H1 (cell line): ENCODE measurements around the gene CD151. TPM values are rescaled to one million over a fixed set of nuclear protein-coding genes. Genes with fewer than 3 reads are reported as not detected.

Experiments used
- CTCF ChIA-PET: fragments of 300-600 bp; sonication (Branson Sonifier 250); formaldehyde crosslinking; loops from one replicate; lab custom pipeline; 2021; ENCODE audit not compliant: partially characterized antibody; lab: Charles Lee
- POLR2A ChIA-PET: fragments of 300-600 bp; sonication (Branson Sonifier 250); formaldehyde crosslinking; loops from one replicate; lab custom pipeline; 2021; ENCODE audit warnings: inconsistent platforms; ENCODE audit not compliant: partially characterized antibody; lab: Charles Lee
- DNase-seq, 2 experiments: peaks; one replicate each; pipeline versions ENCODE4 v3.0.0 to v3.0.0-alpha.2; 2010 to 2022; ENCODE audit warnings: low spot score in 2 of 2, low read depth in 1 of 2, mixed read lengths in 1 of 2
- FAIRE-seq: peaks from 2 replicates; lab custom pipeline; 2011; peaks lifted over from hg19 to GRCh38; lab: Jason Lieb, UNC
- H2AFZ ChIP-seq: 2 replicates; pipeline ENCODE4 v1.8.1; 2012; ENCODE audit warnings: low read length, inconsistent platforms
- H2AK5ac ChIP-seq: 2 replicates; pipeline ENCODE4 v1.6.1; 2013; ENCODE audit warnings: low read depth, low read length
- H2BK120ac ChIP-seq: replicated peaks from 2 replicates; pipeline ENCODE3; 2013; ENCODE audit warnings: low read depth, low read length, inconsistent platforms
- H2BK12ac ChIP-seq: 2 replicates; pipeline ENCODE4 v1.6.1; 2013; ENCODE audit warnings: low read depth, low read length
- H2BK15ac ChIP-seq: 2 replicates; pipeline ENCODE4 v1.6.1; 2013; ENCODE audit warnings: low read length
- H2BK20ac ChIP-seq: 2 replicates; pipeline ENCODE4 v1.6.1; 2013; ENCODE audit warnings: low read length
- H2BK5ac ChIP-seq: 2 replicates; pipeline ENCODE4 v1.6.1; 2013; ENCODE audit warnings: low read depth, low read length
- H3K14ac ChIP-seq: 2 replicates; pipeline ENCODE4 v1.6.1; 2013; ENCODE audit warnings: inconsistent platforms; ENCODE audit not compliant: insufficient read length
- H3K18ac ChIP-seq: 2 replicates; pipeline ENCODE4 v1.6.1; 2013; ENCODE audit warnings: low read length; ENCODE audit errors: extremely low read depth
- H3K23ac ChIP-seq: 2 replicates; pipeline ENCODE4 v1.6.1; 2013; ENCODE audit warnings: inconsistent platforms; ENCODE audit not compliant: insufficient read length
- H3K23me2 ChIP-seq: 2 replicates; pipeline ENCODE4 v1.6.1; 2013; ENCODE audit warnings: low read depth, low read length
- H3K27ac ChIP-seq: 2 replicates; pipeline ENCODE4 v1.6.1; 2011; ENCODE audit warnings: low read depth, low read length, inconsistent platforms
- H3K27me3 ChIP-seq, 4 experiments: replicated peaks in 1 of 4; 1 replicate in 1 of 4; 2 replicates in 3 of 4; pipeline versions ENCODE4 v1.6.1 to v1.8.1; 2011 to 2013; ENCODE audit warnings: low read length in 3 of 4, mild to moderate bottlenecking in 3 of 4, inconsistent platforms in 2 of 4, mixed read lengths in 2 of 4, moderate library complexity in 1 of 4; ENCODE audit not compliant: control insufficient read depth in 3 of 4, insufficient read depth in 3 of 4; ENCODE audit errors: extremely low read depth in 1 of 4
- H3K36me3 ChIP-seq, 4 experiments: 2 replicates each; pipeline versions ENCODE4 v1.6.1 to v1.8.1; 2011 to 2013; ENCODE audit warnings: mild to moderate bottlenecking in 4 of 4, low read length in 3 of 4, moderate library complexity in 2 of 4, control low read depth in 1 of 4, inconsistent platforms in 1 of 4; ENCODE audit not compliant: insufficient read depth in 4 of 4, control insufficient read depth in 2 of 4
- H3K4ac ChIP-seq: replicated peaks from 2 replicates; pipeline ENCODE3; 2013; ENCODE audit warnings: low read length, low read depth, mixed read lengths, inconsistent platforms; ENCODE audit not compliant: insufficient read length
- H3K4me1 ChIP-seq, 4 experiments: replicated peaks in 1 of 4; 1 replicate in 1 of 4; 2 replicates in 3 of 4; pipeline versions ENCODE4 v1.6.1 to v1.8.1; 2011 to 2013; ENCODE audit warnings: low read length in 3 of 4, inconsistent platforms in 2 of 4, mixed read lengths in 1 of 4; ENCODE audit not compliant: insufficient read depth in 4 of 4, control insufficient read depth in 3 of 4
- H3K4me2 ChIP-seq, 2 experiments: 2 replicates each; pipeline versions ENCODE4 v1.6.1 to v1.8.1; 2011 to 2013; ENCODE audit warnings: low read depth in 2 of 2, low read length in 2 of 2, control low read depth in 1 of 2, inconsistent platforms in 1 of 2, mild to moderate bottlenecking in 1 of 2; ENCODE audit not compliant: insufficient read depth in 1 of 2
- H3K4me3 ChIP-seq, 4 experiments: fragments of 200-600, 300-600 bp in 1 of 4; sonication (generic), shearing (Covaris generic), sonication (Bioruptor Twin) in 1 of 4; 2 replicates each; pipeline versions ENCODE4 v1.5.1 to v1.8.1; 2011 to 2016; ENCODE audit warnings: low read length in 4 of 4, low read depth in 3 of 4, control low read depth in 2 of 4, inconsistent platforms in 2 of 4, mild to moderate bottlenecking in 2 of 4, mixed read lengths in 1 of 4, moderate library complexity in 1 of 4; ENCODE audit not compliant: insufficient read depth in 2 of 4; ENCODE audit errors: extremely low read depth in 1 of 4
- H3K56ac ChIP-seq: replicated peaks from 2 replicates; pipeline ENCODE3; 2013; ENCODE audit warnings: low read depth, mild to moderate bottlenecking, mixed read lengths, low read length, inconsistent platforms; ENCODE audit not compliant: insufficient read length
- H3K79me1 ChIP-seq: 2 replicates; pipeline ENCODE4 v1.6.1; 2013; ENCODE audit warnings: low read depth, low read length, control low read depth
- H3K79me2 ChIP-seq, 2 experiments: 2 replicates each; pipeline versions ENCODE4 v1.6.1 to v1.8.1; 2012 to 2013; ENCODE audit warnings: low read length in 2 of 2, mild to moderate bottlenecking in 2 of 2, inconsistent platforms in 1 of 2; ENCODE audit not compliant: insufficient read depth in 2 of 2, control insufficient read depth in 1 of 2
- H3K9ac ChIP-seq, 4 experiments: replicated peaks in 1 of 4; 1 replicate in 1 of 4; 2 replicates in 3 of 4; pipeline versions ENCODE4 v1.6.1 to v1.8.1; 2011 to 2013; ENCODE audit warnings: low read depth in 3 of 4, low read length in 3 of 4, control low read depth in 2 of 4, mild to moderate bottlenecking in 2 of 4, moderate library complexity in 2 of 4, inconsistent platforms in 1 of 4; ENCODE audit errors: extremely low read depth in 1 of 4
- H3K9me3 ChIP-seq, 2 experiments: 2 replicates each; pipeline versions ENCODE4 v1.6.1 to v1.8.1; 2012 to 2013; ENCODE audit warnings: mild to moderate bottlenecking in 2 of 2, moderate library complexity in 2 of 2, control low read depth in 1 of 2, inconsistent platforms in 1 of 2, low read depth in 1 of 2, low read length in 1 of 2, mixed read lengths in 1 of 2; ENCODE audit not compliant: insufficient read depth in 2 of 2
- H4K20me1 ChIP-seq, 2 experiments: replicated peaks in 1 of 2; 2 replicates each; pipeline versions ENCODE3 to v1.8.1; 2011 to 2013; ENCODE audit warnings: inconsistent platforms in 2 of 2, low read length in 2 of 2, mild to moderate bottlenecking in 1 of 2; ENCODE audit not compliant: insufficient read depth in 2 of 2, control insufficient read depth in 1 of 2
- H4K5ac ChIP-seq: 2 replicates; pipeline ENCODE4 v1.6.1; 2013; ENCODE audit warnings: low read length, low read depth, mixed read lengths, inconsistent platforms; ENCODE audit not compliant: insufficient read length
- H4K8ac ChIP-seq: 2 replicates; pipeline ENCODE4 v1.8.0; 2013; ENCODE audit warnings: mild to moderate bottlenecking, moderate library complexity, low read length, inconsistent platforms; ENCODE audit not compliant: insufficient read depth; ENCODE audit errors: extremely low read depth
- H4K91ac ChIP-seq: replicated peaks from 2 replicates; pipeline ENCODE3; 2013; ENCODE audit warnings: low read length, mixed read lengths, inconsistent platforms; ENCODE audit not compliant: insufficient read length
- CBX8 ChIP-seq: fragments of 300-800, 300-1000 bp; sonication (generic); IDR thresholded peaks from 2 replicates; pipeline ENCODE4 v1.7.1; 2016; ENCODE audit warnings: low read depth, low read length, borderline replicate concordance
- CEBPB ChIP-seq: IDR thresholded peaks from 2 replicates; pipeline ENCODE4 v1.6.1; 2012; ENCODE audit warnings: low read depth, low read length
- EZH2 ChIP-seq: fragments of 200-600 bp; sonication (generic); IDR thresholded peaks from 2 replicates; pipeline ENCODE4 v1.7.1; 2012; ENCODE audit warnings: low read depth, mild to moderate bottlenecking, moderate library complexity, low read length, inconsistent platforms; ENCODE audit not compliant: severe bottlenecking
- HDAC2 ChIP-seq, 2 experiments: fragments of 300-600 bp in 1 of 2; sonication (generic) in 1 of 2; IDR thresholded peaks; 2 replicates each; pipeline ENCODE4 v1.6.1; 2011 to 2012; ENCODE audit warnings: low read depth in 2 of 2, low read length in 2 of 2, mild to moderate bottlenecking in 2 of 2, moderate library complexity in 2 of 2, borderline replicate concordance in 1 of 2, inconsistent platforms in 1 of 2
- RAD21 ChIP-seq, 2 experiments: IDR thresholded peaks in 1 of 2; conservative IDR thresholded peaks in 1 of 2; 2 replicates each; pipeline ENCODE4 v1.6.1; 2011; ENCODE audit warnings: low read depth in 2 of 2, low read length in 2 of 2, improper control_type of control experiment in 1 of 2, inconsistent platforms in 1 of 2, mild to moderate bottlenecking in 1 of 2, moderate library complexity in 1 of 2
- SAP30 ChIP-seq: fragments of 300-600 bp; sonication (generic); IDR thresholded peaks from 2 replicates; pipeline ENCODE4 v1.7.1; 2012; ENCODE audit warnings: low read length, moderate library complexity, mild to moderate bottlenecking, inconsistent platforms; ENCODE audit not compliant: insufficient read depth, insufficient replicate concordance
- SIN3A ChIP-seq, 2 experiments: IDR thresholded peaks in 1 of 2; conservative IDR thresholded peaks in 1 of 2; 2 replicates each; pipeline ENCODE4 v1.6.1; 2011 to 2012; ENCODE audit warnings: low read length in 2 of 2, improper control_type of control experiment in 1 of 2, low read depth in 1 of 2, mild to moderate bottlenecking in 1 of 2
- SIRT6 ChIP-seq: IDR thresholded peaks from one replicate; pipeline ENCODE4 v1.7.1; 2012; ENCODE audit warnings: low read length, inconsistent platforms
- SP2 ChIP-seq: IDR thresholded peaks from 2 replicates; pipeline ENCODE4 v1.6.1; 2012; ENCODE audit warnings: mild to moderate bottlenecking, low read length, inconsistent platforms
- TCF12 ChIP-seq: IDR thresholded peaks from 2 replicates; pipeline ENCODE4 v1.6.1; 2011; ENCODE audit warnings: low read depth, mild to moderate bottlenecking, low read length
- WGBS, 2 experiments: shearing (Covaris generic) in 1 of 2; methylation state at CpG; one replicate each; pipeline versions ENCODE4 v1.1.6 to v1.1.7; 2013 to 2015; ENCODE audit warnings: low lambda C conversion rate in 2 of 2, mixed read lengths in 2 of 2, inconsistent platforms in 1 of 2, low coverage in 1 of 2, missing lambda C conversion rate in 1 of 2; ENCODE audit not compliant: insufficient replicate concordance in 2 of 2, insufficient coverage in 1 of 2, insufficient read length in 1 of 2; ENCODE audit errors: extremely low coverage in 1 of 2, missing lambda C conversion rate in 1 of 2; 5-methylcytosine and 5-hydroxymethylcytosine counted together
- polyA plus RNA-seq, 7 experiments: library from polyadenylated mRNA; depleted of rRNA in 3 of 7; stranded (reverse) in 5 of 7; unstranded in 2 of 7; fragments of >200 nt in 5 of 7; fragments of 200-250 nt in 2 of 7; gene quantifications; 1 replicate in 5 of 7; 2 replicates in 1 of 7; 4 replicates in 1 of 7; pipeline versions ENCODE4 v1.2.1 to v1.2.3, GENCODE V29; 2011 to 2013; ENCODE audit warnings: missing spikeins in 2 of 7, mixed read lengths in 2 of 7
- total RNA-seq: library from RNA; stranded (reverse); fragmentation: NEBNext Ultra II Directional; extraction: Animal tissue kit (Norgen Biotek cat#: 25700); gene quantifications from 2 replicates; pipeline ENCODE4 v1.2.1, GENCODE V29; 2021

CD151 gene
- total and polyA plus RNA-seq, 2 of the 8 experiments (the other 6 are each of a cell fraction or from before 2014, with no cell fraction given): 101 to 212 TPM

GRCh38 chr11:798093-798713 lies 34.5 kb upstream of the CD151 start, which contains the start of gene SLC25A22:
Gene SLC25A22 (minus strand): TSS chr11:798281. CDS start chr11:795006, 3,275 bp downstream.
- no peak within 1 kb of the TSS for H2BK20ac ChIP-seq
- H3K27ac ChIP-seq: no peak within 1 kb of the TSS; the same call in 1 of the 2 replicates
- no peaks in the 10 kb centered on the region for H3K9me3 ChIP-seq
- no peak within 1 kb of the TSS for H2AFZ ChIP-seq
- peak within 1 kb of the TSS; percentile 95 for H3K18ac ChIP-seq
- H3K79me1 ChIP-seq: 0 out of 2 replicates have a peak, but pooled peaks cover 4% of the 10 kb centered on the region
- H2BK5ac ChIP-seq: peak within 1 kb of the TSS; percentile 91; the same call in 1 of the 2 replicates
- peak within 1 kb of the TSS; percentile 99 for H4K91ac ChIP-seq
- no peak within 1 kb of the TSS for H2BK15ac ChIP-seq
- FAIRE-seq: no peak
- H3K14ac ChIP-seq: no peak within 1 kb of the TSS
- peak within 1 kb of the TSS; percentile 53; the same call in 1 of the 2 replicates for H2BK12ac ChIP-seq
- H3K9ac ChIP-seq: peak within 1 kb of the TSS; percentile 26 to 83 (median 74); a peak in 6 of 7 replicates
- H4K20me1 ChIP-seq: peaks cover 0 to 12% of the 10 kb centered on the region in 2 experiments
- peaks cover 0 to 5% of the 10 kb centered on the region in 2 experiments; a peak in 1 of 4 replicates for H3K79me2 ChIP-seq
- H3K4me1 ChIP-seq: peaks cover 4 to 20% (median 15%) of the 10 kb centered on the region in 4 experiments
- 25% methylated on average over 23 of the region's 69 CpGs; no CpG with 5 or more reads in 1 of the 2 experiments for WGBS, 2 experiments
- no peak within 1 kb of the TSS for H2AK5ac ChIP-seq
- H4K5ac ChIP-seq: peak within 1 kb of the TSS; percentile 62
- H2BK120ac ChIP-seq: no peak within 1 kb of the TSS
- H3K23me2 ChIP-seq: peaks cover 7% of the 10 kb centered on the region
- ChIA-PET POLR2A (interaction anchor here (0.8 to 53.0 kb wide), 6 partner anchors 8 to 156 kb away, joined by 3 to 1917 read pairs (median 5); partner anchors contain the start of genes CD151, CEND1, CRACR2B and PNPLA2), CTCF (interaction anchor here (0.7 to 1.3 kb wide), 6 partner anchors 12 to 239 kb away, joined by 3 to 6 read pairs (median 4); no protein-coding TSS in a partner anchor)
- H3K23ac ChIP-seq: no peak within 1 kb of the TSS
- H3K4me2 ChIP-seq: peak within 1 kb of the TSS; percentile 84 to 92
- peak within 1 kb of the TSS; percentile 85 for H4K8ac ChIP-seq
- peak in 1 of 2 experiments; percentile 93 for DNase-seq
- peak within 1 kb of the TSS; percentile 59 for H3K56ac ChIP-seq
- no peaks in the 10 kb centered on the region for H3K27me3 ChIP-seq
- peak within 1 kb of the TSS; percentile 85 for H3K4ac ChIP-seq
- peaks cover 3 to 34% (median 6%) of the 10 kb centered on the region in 4 experiments; a peak in 5 of 8 replicates for H3K36me3 ChIP-seq
- H3K4me3 ChIP-seq: peak within 1 kb of the TSS; percentile 65 to 85 (median 81)
- peak; percentile 32 to 68; a peak in 3 of 4 replicates for TF ChIP-seq RAD21 (IDR thresholded peaks at IDR 0.05 in 1 of 2, conservative IDR thresholded peaks at IDR 0.05 in 1 of 2; ENCODE audit: low read depth in 2 of 2, low read length in 2 of 2)
- no peak for TF ChIP-seq EZH2
- TF ChIP-seq HDAC2 (IDR thresholded peaks at IDR 0.05; ENCODE audit: borderline replicate concordance in 1 of 2, low read depth in 2 of 2, low read length in 2 of 2): peak in 1 of 2 experiments; percentile 94; a peak in 1 of 4 replicates
- peak in 1 of 2 experiments; percentile 73; a peak in 2 of 4 replicates for TF ChIP-seq SIN3A (conservative IDR thresholded peaks at IDR 0.05 in 1 of 2, IDR thresholded peaks at IDR 0.05 in 1 of 2; ENCODE audit: low read depth in 1 of 2, low read length in 2 of 2)
- no peak for TF ChIP-seq CEBPB
- TF ChIP-seq SIRT6: no peak
- TF ChIP-seq SAP30: no peak
- no peak for TF ChIP-seq TCF12
- no peak for TF ChIP-seq SP2
- TF ChIP-seq CBX8: no peak
